Measurements from ENCODE around the gene PARP16.
A peak's percentile ranks its signal among the peaks of the same experiment; 100 is the strongest.

Gene PARP16

GRCh38 chr15:65286704-65287519 is at the start of gene PARP16:
TSS of gene PARP16 (minus strand) at chr15:65286883. CDS start at chr15:65286426, 457 bp downstream.
- peak; percentile 25 for TF ChIP-seq CTCF (IDR thresholded peaks at IDR 0.05; ENCODE audit: low read depth, low read length)

GRCh38 chr15:65335278-65336055 is 48.8 kb upstream of the PARP16 start:
- TF ChIP-seq CTCF (IDR thresholded peaks at IDR 0.05; ENCODE audit: low read depth, low read length), result no peak
- no peak for DNase-seq (ENCODE audit: extremely low read depth, low read depth)

More at GRCh38 chr15:65286704-65287519, at the start of gene PARP16:
- no peak for DNase-seq (ENCODE audit: extremely low read depth, low read depth)

- DNase-seq (ENCODE audit: extremely low read depth, low read depth), result no peak
- TF ChIP-seq CTCF (IDR thresholded peaks at IDR 0.05; ENCODE audit: low read depth, low read length), result no peak
Observed at GRCh38 chr15:65334586-65335231, 48.0 kb upstream of the PARP16 start.

GRCh38 chr15:65333856-65334255 is 47.2 kb upstream of the PARP16 start:
- DNase-seq (ENCODE audit: extremely low read depth, low read depth), result no peak
- no peak for TF ChIP-seq CTCF (IDR thresholded peaks at IDR 0.05; ENCODE audit: low read depth, low read length)

GRCh38 chr15:65333148-65333820 is 46.6 kb upstream of the PARP16 start:
- no peak for TF ChIP-seq CTCF (IDR thresholded peaks at IDR 0.05; ENCODE audit: low read depth, low read length)
- DNase-seq (ENCODE audit: extremely low read depth, low read depth), result no peak

GRCh38 chr15:65332391-65333147 is 45.9 kb upstream of the PARP16 start:
- no peak for DNase-seq (ENCODE audit: extremely low read depth, low read depth)
- TF ChIP-seq CTCF (IDR thresholded peaks at IDR 0.05; ENCODE audit: low read depth, low read length), result no peak
